MM.1S (cell line): ENCODE data around the gene BACH2.

Experiments used
- DNase-seq: peaks from one replicate; pipeline ENCODE4 v3.0.0-alpha.2; 2015
- H2AFZ ChIP-seq: fragments of 300-600 bp; sonication (generic); 2 replicates; pipeline ENCODE4 v1.6.0; 2016; ENCODE audit warnings: antibody characterized with exemption, low read length
- H3F3A ChIP-seq: fragments of 300-600 bp; sonication (generic); 2 replicates; pipeline ENCODE4 v1.6.1; 2016; ENCODE audit warnings: mild to moderate bottlenecking, antibody characterized with exemption, low read length, moderate library complexity, mixed read lengths; ENCODE audit not compliant: insufficient read depth
- H3K27ac ChIP-seq: fragments of 300-600 bp; sonication (generic); 2 replicates; pipeline ENCODE4 v1.5.1; 2016; ENCODE audit warnings: mild to moderate bottlenecking, low read length
- H3K27me3 ChIP-seq: fragments of 300-600 bp; sonication (generic); replicated peaks from 2 replicates; pipeline ENCODE4 v1.6.0; 2016; ENCODE audit warnings: low read length; ENCODE audit not compliant: insufficient read depth
- H3K36me3 ChIP-seq: fragments of 300-600 bp; sonication (generic); replicated peaks from 2 replicates; pipeline ENCODE4 v1.6.1; 2016; ENCODE audit warnings: mild to moderate bottlenecking, low read length, mixed read lengths; ENCODE audit not compliant: insufficient read depth
- H3K4me1 ChIP-seq: fragments of 300-600 bp; sonication (generic); 2 replicates; pipeline ENCODE4 v1.6.1; 2016; ENCODE audit warnings: low read length, mixed read lengths
- H3K4me2 ChIP-seq: fragments of 300-600 bp; sonication (generic); 2 replicates; pipeline ENCODE4 v1.6.0; 2016; ENCODE audit warnings: low read depth, low read length
- H3K4me3 ChIP-seq: fragments of 300-600 bp; sonication (generic); 2 replicates; pipeline ENCODE4 v1.5.1; 2016; ENCODE audit warnings: low read length, mixed read lengths
- H3K79me2 ChIP-seq: fragments of 300-600 bp; sonication (generic); 2 replicates; pipeline ENCODE4 v1.6.1; 2016; ENCODE audit warnings: mixed run types, low read length, mixed read lengths
- H3K9ac ChIP-seq: fragments of 300-600 bp; sonication (generic); 2 replicates; pipeline ENCODE4 v1.6.1; 2016; ENCODE audit warnings: low read length, mixed read lengths
- H3K9me2 ChIP-seq: fragments of 300-600 bp; sonication (generic); replicated peaks from 2 replicates; pipeline ENCODE4 v1.6.1; 2016; ENCODE audit warnings: mild to moderate bottlenecking, low read length, mixed read lengths; ENCODE audit not compliant: insufficient read depth
- H3K9me3 ChIP-seq: fragments of 300-600 bp; sonication (generic); replicated peaks from 2 replicates; pipeline ENCODE4 v1.6.1; 2016; ENCODE audit warnings: mild to moderate bottlenecking, low read length, mixed read lengths; ENCODE audit not compliant: insufficient read depth
- H4K20me1 ChIP-seq: fragments of 300-600 bp; sonication (generic); 2 replicates; pipeline ENCODE4 v1.6.1; 2016; ENCODE audit warnings: mild to moderate bottlenecking, low read length, moderate library complexity, mixed read lengths; ENCODE audit not compliant: insufficient read depth
- EZH2 ChIP-seq: fragments of 300-600 bp; sonication (generic); optimal IDR thresholded peaks from 2 replicates; pipeline ENCODE3; 2017; ENCODE audit warnings: low read depth, mild to moderate bottlenecking, antibody characterized with exemption, low read length, mixed read lengths
- EZH2phosphoT487 ChIP-seq: fragments of 300-600 bp; sonication (generic); IDR thresholded peaks from 2 replicates; pipeline ENCODE4 v1.6.1; 2018; ENCODE audit warnings: antibody characterized with exemption, low read length
- TF ChIP-seq, protein P1 (sequence below): fragments of 300-600 bp; sonication (generic); IDR thresholded peaks from 2 replicates; pipeline ENCODE4 v1.5.1; 2016; ENCODE audit warnings: antibody characterized with exemption, low read length, mixed read lengths

The BACH2 gene

DNA sequence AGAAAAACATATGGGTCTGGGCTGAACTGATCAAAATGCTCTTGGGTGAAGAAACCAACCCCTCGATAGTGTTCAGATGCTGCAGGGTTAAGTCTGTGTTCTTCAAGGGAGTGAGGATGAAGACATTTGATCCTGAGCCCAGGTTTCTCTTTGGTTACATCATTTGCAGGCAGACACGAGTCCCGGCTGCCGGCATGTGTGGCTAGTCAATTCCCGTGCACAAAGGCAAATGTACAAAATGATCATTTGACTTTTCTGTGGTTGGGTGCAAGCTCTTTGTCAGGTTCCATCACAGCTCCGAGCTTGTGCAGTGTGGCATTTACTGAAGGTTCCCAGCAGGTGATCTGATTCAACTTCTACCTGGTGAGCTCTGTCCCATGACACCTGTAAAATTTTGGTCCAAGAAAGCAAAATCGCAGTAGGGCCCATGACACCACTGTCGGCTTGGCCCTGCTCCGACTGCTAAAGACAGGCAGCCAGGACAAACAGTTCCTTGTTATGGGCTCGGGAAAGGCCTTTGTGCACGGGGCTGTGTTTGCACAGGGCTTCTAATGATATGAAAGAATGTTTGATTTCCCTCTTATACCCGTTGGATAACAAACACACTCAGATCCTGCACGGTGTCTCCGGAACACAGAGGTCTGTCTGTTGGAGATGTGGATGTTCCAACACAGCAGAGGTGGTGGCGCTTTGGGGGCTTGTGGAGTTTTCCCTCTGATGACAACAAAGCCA is 355.4 kb downstream of the BACH2 start:
- no peak overlapping the region for H2AFZ ChIP-seq
- TF ChIP-seq EZH2phosphoT487 (no peak), EZH2 (no peak)
- TF ChIP-seq, protein P1, sequence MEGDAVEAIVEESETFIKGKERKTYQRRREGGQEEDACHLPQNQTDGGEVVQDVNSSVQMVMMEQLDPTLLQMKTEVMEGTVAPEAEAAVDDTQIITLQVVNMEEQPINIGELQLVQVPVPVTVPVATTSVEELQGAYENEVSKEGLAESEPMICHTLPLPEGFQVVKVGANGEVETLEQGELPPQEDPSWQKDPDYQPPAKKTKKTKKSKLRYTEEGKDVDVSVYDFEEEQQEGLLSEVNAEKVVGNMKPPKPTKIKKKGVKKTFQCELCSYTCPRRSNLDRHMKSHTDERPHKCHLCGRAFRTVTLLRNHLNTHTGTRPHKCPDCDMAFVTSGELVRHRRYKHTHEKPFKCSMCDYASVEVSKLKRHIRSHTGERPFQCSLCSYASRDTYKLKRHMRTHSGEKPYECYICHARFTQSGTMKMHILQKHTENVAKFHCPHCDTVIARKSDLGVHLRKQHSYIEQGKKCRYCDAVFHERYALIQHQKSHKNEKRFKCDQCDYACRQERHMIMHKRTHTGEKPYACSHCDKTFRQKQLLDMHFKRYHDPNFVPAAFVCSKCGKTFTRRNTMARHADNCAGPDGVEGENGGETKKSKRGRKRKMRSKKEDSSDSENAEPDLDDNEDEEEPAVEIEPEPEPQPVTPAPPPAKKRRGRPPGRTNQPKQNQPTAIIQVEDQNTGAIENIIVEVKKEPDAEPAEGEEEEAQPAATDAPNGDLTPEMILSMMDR = no peak
- H3K27me3 ChIP-seq = no peaks in the 10 kb centered on the region
- no peaks in the 10 kb centered on the region for H3K4me1 ChIP-seq
- H3K9ac ChIP-seq = no peak overlapping the region
- no peaks in the 10 kb centered on the region for H3F3A ChIP-seq
- H3K79me2 ChIP-seq = no peaks in the 10 kb centered on the region
- no peaks in the 10 kb centered on the region for H3K9me3 ChIP-seq
- H3K9me2 ChIP-seq = no peaks in the 10 kb centered on the region
- DNase-seq = no peak
- no peaks in the 10 kb centered on the region for H3K36me3 ChIP-seq
- no peaks in the 10 kb centered on the region for H4K20me1 ChIP-seq
- no peak overlapping the region for H3K27ac ChIP-seq
- H3K4me2 ChIP-seq = no peak overlapping the region
- H3K4me3 ChIP-seq = no peak overlapping the region

DNA sequence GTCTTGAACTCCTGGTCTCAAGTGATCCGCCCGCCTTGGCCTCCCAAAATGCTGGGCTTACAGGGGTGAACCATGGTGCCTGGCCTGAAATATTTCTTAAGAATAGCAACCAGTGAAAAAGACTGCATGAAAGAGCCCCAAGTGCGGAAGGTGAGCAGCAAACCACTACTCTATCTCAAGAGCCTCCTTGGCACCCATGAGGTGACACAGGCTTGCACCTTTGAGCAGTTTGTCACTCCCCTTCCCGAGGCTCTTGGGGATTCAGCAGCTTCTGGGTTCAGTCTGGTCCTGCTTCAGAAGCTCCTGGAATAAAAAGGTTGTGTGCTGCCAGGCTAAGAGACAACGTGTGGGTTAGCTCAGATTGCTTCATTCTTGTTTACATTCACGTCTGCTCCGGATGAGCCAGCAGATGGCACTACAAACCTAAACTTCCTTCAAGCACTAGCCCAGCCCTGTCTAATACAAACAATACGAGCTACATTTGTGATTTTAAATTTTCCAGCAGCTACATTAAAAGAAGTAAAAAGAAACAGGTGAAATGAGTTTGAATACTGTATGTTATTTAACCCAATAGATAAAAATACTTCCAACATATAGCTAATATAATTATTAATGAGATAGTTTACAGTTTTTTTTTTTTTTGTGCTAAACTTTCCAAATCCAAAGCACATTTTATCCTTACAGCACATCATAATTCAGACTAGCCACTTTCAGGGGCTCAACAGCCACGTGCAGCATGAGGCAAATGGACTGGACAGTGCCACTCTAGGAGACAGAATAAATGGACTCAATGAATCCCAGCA is 356.2 kb downstream of the BACH2 start:
- H3K4me3 ChIP-seq = no peak overlapping the region
- no peaks in the 10 kb centered on the region for H3K9me2 ChIP-seq
- H3K4me2 ChIP-seq = no peak overlapping the region
- H3K9ac ChIP-seq = no peak overlapping the region
- no peak overlapping the region for H2AFZ ChIP-seq
- no peaks in the 10 kb centered on the region for H3K9me3 ChIP-seq
- H3K79me2 ChIP-seq = no peaks in the 10 kb centered on the region
- H3K36me3 ChIP-seq = no peaks in the 10 kb centered on the region
- peak; percentile 82 for DNase-seq
- no peaks in the 10 kb centered on the region for H3K4me1 ChIP-seq
- H3K27me3 ChIP-seq = no peaks in the 10 kb centered on the region
- no peak overlapping the region for H3K27ac ChIP-seq
- H4K20me1 ChIP-seq = no peaks in the 10 kb centered on the region
- TF ChIP-seq EZH2phosphoT487 (no peak), EZH2 (no peak)
- TF ChIP-seq, protein P1 = peak; percentile 74
- H3F3A ChIP-seq = no peaks in the 10 kb centered on the region

DNA sequence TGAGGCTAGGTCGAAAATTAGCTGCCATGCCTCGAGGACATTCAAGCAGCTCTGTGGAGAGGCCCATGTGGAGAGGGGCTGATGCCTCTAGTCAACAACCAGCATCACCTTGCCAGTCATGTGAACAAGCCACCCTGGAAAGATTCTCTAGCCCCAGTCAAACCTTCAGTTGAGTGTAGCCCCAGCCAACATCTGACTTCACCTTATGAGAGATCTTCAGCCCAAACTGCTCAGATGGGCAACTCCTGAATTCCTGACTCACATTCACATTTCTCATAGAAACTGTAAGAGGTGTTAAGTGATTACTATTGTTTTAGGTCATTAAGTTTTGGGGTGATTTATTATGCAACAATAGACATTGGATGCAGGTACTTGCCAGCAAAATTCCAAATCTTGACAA is 357.5 kb downstream of the BACH2 start:
- TF ChIP-seq, protein P1 = no peak
- TF ChIP-seq EZH2 (no peak), EZH2phosphoT487 (no peak)

More for the DNA sequence above, 357.5 kb downstream of the BACH2 start:
- Histone ChIP-seq H3K27me3 (no peaks in the 10 kb centered on the region), H3K4me1 (no peaks in the 10 kb centered on the region), H3K9me2 (no peaks in the 10 kb centered on the region), H3K4me3 (no peak overlapping the region), H3K27ac (no peak overlapping the region), H3K9me3 (no peaks in the 10 kb centered on the region), H3K4me2 (no peak overlapping the region), H3K9ac (no peak overlapping the region), H3K36me3 (no peaks in the 10 kb centered on the region), H4K20me1 (no peaks in the 10 kb centered on the region), H3F3A (no peaks in the 10 kb centered on the region), H2AFZ (no peak overlapping the region), H3K79me2 (no peaks in the 10 kb centered on the region)
- DNase-seq = no peak
